Activated CD4-positive, alpha-beta T cell treated with anti-CD3 and anti-CD28 coated beads for 1 hour (primary cell): ENCODE results near the gene LRRC49.
"Not testable (repeated sequence)": the region's sequence is repeated elsewhere in the genome, so short reads cannot be mapped to it uniquely, and the experiment has no call there.

Source experiments
- DNase-seq: peaks from one replicate; pipeline ENCODE4 v3.0.0-alpha.2; 2020

Gene LRRC49, protein sequence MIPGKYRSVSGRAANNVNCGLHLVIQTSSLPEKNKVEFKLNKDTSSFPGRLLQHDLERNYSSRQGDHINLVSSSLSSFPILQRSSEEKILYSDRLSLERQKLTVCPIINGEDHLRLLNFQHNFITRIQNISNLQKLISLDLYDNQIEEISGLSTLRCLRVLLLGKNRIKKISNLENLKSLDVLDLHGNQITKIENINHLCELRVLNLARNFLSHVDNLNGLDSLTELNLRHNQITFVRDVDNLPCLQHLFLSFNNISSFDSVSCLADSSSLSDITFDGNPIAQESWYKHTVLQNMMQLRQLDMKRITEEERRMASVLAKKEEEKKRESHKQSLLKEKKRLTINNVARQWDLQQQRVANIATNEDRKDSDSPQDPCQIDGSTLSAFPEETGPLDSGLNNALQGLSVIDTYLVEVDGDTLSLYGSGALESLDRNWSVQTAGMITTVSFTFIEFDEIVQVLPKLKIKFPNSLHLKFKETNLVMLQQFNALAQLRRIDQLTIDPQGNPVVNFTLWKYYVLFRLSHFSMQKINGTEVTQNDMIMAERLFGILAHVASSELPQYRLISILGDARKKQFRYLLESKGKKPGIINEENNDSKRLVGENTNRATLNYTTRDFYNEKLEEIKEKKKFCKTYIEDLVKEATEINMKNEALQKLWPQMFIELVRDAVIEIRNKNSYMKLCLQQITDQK

GRCh38 chr15:70892002-70892911, at the start of gene LRRC49, which contains the start of gene THAP10:
Gene LRRC49, plus strand, starts transcription at chr15:70892826. Its CDS starts 69 bp downstream, at chr15:70892895.
Gene THAP10, minus strand, starts transcription at chr15:70892433. Its CDS starts 161 bp downstream, at chr15:70892272.
- no peak for DNase-seq

DNA sequence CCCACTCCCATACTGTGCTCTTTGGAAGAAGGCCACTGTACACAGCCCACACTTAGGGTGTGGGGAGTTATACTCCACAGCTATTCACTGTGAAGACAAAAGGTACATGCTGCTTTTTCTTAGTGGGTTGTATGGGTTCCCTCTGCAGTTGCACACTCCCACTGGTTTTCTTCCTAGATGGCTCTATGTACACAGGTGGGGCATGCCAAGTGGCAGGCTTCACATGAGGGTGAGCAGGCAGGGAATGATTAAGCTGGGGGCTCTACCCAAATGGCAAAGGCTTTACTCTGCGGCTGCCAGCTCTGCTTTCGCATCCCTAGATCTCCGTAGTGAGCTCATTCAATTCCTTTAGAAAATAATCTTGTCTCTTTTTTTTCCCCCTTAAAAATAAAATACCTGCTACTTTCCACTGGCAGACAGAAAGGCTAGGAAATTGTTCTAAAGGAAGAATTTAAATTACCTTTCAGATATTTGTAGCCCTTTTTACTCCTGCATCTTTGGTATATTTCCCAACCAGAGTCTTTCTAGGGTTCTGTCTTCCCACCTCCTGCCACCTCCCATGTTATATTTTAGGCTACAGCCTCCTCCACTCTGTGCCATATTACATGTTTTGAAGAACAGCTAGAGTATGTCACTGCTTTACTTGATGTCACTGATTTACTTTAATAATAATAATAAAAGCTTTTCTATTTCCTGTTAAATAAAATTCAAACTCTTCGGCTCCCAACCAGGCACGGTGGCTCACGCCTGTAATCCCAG, 46.8 kb upstream of the LRRC49 start:
- no peak for DNase-seq

DNA sequence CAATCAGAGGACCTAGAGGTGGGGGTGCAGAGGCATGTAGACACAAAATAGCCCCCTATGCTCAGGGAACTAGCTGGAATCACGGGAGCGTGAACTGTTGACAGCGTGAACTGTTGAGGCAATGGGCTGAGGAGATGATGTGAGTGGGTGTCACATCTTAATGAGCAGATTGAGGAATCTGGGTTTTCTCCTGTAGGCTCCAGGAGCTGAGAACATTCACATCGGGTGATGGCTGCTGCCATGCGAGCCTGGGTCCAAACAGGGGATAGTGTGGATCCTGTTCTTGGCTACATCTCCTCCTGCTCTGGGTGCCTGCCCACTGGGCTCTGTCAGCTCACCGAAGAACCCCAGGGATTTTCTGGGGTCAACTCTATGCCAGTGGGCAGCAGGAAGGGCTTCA, 40.7 kb upstream of the LRRC49 start:
- no peak for DNase-seq

DNA sequence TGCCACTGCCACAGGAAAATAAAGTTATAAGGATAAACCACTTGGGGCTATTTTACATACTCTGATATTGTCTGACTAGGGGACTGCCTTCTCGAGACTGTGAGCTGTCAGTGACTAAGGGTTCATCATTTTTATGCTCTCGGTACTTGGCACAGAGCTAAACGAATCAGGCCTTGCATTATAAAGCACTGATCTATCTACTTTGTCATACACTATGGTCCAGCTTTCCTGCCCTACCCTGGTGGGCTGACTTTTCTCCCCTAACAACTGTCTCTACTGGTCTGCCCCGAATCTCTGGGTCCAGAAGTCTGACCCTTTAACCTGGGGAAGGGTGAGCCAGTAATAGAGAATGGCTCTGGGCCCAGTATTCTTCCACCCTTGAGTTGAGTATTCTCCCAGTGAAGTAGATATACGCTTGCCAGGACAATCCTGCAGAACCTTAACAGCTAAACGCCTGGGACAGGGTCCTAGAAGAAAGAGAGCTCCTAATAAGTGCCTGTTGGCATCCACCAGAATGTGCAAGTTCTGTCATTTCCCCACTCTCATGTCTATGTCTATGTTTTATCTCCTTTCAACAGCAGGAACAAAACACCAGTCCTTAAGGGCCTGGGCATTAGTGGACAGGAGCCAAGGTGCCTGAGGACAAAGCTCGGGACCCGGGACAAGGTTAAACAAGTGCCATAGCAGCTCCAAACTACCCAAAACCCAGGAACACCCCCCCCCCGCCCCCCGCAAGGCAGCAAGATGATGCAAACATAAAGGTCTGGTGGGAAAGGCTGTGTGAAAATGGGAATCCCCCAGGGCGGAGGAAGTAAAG, 39.9 kb upstream of the LRRC49 start:
- no peak for DNase-seq

- no peak for DNase-seq
Observed at GRCh38 chr15:70853318-70853972, 39.2 kb upstream of the LRRC49 start.

DNA sequence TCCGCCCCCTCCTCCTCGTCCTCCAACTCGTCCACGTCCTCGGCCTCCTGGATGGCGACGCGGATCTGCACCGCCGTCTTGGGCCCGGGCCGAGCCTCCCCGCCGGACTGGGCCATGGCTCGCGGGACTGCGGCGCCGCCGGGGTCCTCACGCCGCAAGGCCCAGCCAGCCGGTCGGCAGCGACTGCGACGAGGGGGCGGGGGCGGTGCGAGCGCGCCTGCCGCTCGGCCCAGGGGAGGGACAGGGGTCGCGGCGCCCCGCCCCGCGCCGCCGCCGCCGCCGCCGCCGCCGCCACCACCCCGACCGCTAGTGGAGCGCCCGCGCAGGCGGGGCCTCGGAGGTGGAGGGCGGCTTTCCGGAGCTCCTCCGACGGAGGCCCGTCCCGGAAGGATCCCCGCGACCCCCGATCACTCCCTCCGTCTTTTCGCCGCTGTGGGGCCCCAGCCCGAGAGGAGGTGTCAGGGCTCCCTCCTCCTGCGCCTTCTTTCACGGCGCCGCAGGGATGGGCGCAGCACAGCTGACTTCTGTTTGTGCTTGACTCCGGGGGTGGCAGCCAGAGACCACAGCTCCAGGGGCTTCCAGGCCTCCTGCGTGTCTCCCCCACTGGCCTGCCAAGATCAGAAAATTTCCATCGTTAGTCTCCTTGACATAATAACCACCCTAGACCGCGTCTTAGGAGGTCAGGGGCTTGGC, 38.5 kb upstream of the LRRC49 start, which contains the start of gene LARP6:
LARP6 (minus strand) TSS at position 185 of the 693 bp plus-strand sequence; CDS start at position 116, 69 bp downstream.
- DNase-seq, result no peak

DNA sequence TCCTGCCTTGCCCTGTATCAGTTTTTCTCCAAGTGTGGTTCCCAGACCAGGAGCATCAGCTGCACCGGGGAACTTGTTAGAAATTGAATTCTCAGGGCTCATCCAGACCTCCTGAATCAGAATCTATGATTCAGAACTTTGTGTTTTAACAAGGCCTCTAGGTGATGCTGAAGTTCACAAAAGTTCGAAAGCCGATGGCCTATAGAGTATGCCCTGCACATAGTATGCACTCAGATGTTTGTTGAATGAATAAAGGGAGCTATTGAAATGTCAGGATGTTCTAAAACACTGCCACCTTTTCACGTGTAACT, 38.0 kb upstream of the LRRC49 start:
- no peak for DNase-seq

- no peak for DNase-seq
Observed at GRCh38 chr15:70855764-70856163, 36.9 kb upstream of the LRRC49 start.

DNA sequence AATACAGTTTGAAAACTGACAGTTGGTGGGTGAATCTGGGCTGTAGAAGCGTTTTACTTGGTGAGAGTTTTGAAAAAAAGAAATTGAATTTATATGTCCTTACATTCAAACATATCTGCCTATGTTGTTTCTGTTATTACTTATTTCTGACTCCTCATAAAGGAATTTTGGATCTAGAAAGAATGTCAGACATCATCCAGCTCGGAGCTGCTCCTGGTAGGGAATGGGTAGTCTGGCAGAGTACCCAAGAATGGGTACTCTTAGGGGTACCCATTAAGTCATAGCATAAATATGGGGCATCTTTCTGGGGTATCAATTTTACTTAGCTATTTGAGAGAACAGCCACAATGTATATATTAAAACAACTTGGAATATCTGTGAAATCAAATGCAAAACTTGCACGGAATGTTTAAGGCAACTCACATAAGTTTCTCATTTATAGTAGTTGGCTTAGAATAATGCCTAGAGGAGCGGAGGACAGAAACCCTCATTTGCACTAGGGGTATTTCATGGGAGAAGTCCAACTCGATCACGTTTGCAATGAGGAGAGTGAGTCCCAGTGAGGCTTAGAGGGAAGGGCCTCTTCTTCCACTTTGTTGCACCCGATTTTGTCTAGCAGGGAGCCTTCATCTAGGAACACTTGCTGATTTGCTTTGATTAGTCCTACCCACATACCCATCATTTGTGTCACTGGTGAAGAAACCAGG, 36.3 kb upstream of the LRRC49 start:
- no peak for DNase-seq

DNA sequence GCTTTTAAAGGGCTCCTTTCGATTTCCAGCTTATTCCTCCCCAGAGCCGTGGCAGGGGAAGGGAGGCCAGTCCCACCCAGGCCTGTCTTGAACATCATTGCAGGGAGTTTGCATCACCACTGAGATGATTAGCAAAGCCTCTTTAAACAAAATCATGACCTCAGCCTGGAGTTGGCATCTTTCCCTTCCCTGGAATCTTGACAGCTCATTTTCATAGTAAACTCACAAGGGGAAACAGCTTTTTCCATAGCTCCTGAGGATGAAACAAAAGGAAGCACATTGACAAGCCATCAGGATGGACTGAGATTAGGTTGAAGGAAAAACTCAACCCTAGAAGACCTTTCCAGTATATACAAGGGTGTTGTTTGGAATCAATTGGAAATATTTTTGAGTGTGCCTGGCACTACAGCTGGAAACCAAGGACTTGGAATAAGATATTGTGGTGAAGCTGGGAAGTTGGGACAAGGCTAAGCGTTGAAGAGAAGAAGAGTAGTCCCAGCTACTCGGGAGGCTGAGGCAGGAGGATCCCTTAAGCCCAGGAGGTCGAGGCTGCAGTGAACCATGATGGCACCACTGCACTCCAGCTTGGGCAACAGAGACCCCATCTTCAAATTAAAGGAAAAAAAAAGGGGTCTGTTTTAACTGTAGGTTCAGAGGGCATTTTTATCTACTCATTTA, 35.6 kb upstream of the LRRC49 start:
- no peak for DNase-seq

DNA sequence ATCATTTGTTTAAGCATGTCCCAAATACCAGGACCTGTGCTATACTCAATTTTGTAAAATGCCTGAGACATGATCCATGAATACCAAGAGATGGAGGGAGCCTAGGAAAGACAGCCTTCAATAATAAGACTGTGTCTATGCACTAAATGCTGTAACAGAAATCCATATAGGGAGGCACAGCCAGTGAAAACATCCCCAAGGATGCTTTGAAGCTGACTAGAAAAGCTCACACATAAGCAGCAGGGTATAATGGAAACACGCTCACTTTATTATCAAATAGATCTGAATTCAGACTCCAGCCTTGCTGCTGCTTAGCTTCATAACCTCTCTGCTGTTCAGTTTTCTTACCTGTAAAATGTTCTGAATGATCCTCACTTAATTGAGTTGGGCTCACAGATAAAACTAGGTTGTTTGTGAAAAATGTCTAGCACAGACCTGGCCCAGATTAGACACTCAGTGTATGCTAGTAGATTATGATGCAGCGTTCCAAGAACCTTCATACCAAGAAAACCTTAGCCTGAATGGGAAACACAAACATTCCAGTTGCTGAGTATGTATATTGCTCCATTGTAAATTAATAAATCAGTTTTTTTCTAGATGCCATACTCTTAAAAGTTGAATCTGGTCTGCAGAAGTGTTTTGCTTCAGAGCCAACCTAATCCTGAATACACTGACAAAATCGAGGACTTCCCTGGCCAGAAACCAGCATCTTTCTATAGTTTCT, 34.9 kb upstream of the LRRC49 start:
- no peak for DNase-seq

GRCh38 chr15:70858614-70859321, 33.9 kb upstream of the LRRC49 start:
- not testable (repeated sequence) for DNase-seq

DNA sequence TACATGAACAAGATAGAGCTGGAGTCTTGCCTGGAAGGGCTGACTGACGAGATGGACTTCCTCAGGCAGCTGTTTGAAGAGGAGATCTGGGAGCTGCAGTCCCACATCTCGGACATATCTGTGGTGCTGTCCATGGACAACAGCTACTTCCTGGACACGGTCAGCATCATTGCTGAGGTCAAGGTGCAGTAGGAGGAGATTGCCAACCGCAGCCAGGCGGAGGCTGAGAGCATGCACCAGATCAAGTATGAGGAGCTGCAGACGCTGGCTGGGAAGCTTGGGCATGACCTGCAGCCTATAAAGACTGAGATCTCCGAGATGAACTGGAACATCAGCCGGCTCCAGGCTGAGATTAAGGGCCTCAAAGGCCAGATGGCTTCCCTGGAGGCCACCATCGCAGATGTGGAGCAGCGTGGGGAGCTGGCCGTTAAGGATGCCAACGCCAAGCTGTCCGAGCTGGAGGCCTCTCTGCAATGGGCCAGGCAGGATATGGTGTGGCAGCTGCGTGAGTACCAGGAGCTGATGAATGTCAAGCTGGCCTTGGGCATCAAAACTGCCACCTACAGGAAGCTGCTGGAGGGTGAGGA, 33.2 kb upstream of the LRRC49 start:
- no peak for DNase-seq

DNA sequence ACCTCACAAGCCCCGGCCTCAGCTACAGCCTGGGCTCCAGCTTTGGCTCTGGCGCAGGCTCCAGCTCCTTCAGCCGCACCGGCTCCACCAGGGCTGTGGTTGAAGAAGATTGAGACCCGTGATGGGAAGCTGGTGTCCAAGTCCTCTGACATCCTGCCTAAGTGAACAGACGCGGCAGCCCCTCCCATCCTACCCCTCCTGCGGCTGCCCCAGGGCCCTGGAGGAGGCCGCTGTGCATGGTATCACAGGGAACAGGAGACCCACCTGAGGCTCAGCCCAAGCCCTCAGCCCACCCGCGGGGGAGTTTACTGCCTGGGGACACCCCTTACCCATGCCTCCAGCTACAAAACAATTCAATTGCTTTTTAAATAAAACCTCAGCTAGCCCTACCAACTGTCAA, 32.6 kb upstream of the LRRC49 start:
- DNase-seq, result no peak

- no peak for DNase-seq
Observed at GRCh38 chr15:70863450-70864218, 29.0 kb upstream of the LRRC49 start.

DNA sequence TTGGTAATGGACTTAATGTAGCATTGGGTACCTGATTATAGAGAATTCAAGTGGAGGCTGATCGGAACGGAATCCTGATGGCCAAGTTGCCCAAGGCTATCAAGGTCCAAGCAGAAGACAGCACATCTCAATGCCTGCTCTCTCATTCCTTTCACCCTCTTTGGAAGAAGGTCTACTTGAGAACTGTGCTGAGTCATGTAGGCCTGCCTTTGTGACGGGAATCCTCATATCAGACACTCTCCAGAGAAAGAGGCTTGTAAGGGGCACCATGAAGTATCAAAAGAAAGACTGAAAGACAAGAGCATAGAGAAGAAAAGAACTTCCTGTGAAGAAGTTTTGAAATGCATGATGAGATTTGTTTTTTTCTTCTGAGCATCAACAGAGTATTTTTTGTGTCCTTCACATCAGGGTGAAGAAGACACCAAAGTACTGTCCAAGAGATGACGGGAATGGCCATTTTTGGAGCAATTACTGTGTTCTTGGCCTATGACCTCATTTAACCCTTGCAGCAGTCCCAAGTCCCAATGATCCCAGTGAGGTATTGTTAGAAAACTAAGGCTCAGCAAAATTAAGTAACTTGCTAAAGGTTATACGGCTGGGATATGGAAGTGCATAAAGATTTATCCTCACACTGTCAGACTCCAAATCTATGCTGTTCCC, 25.5 kb upstream of the LRRC49 start:
- DNase-seq, result no peak
